Spinal cord (tissue), 10 donors: ENCODE results near the gene LSG1. TPM values are rescaled to one million over a fixed set of nuclear protein-coding genes. Genes with fewer than 3 reads are reported as not detected.

Source experiments
- DNase-seq, 6 donors: peaks; one replicate each; pipeline versions ENCODE4 v3.0.0 to v3.0.0-alpha.2; 2013 to 2015; ENCODE audit warnings: low spot score in 6 of 6, low read depth in 4 of 6
- H3K27ac ChIP-seq: one replicate; pipeline ENCODE4 v1.5.1; 2013; ENCODE audit warnings: low read depth, low read length, control low read depth
- H3K27me3 ChIP-seq: one replicate; pipeline ENCODE4 v1.6.1; 2013; ENCODE audit warnings: low read length; ENCODE audit not compliant: control insufficient read depth, insufficient read depth
- H3K36me3 ChIP-seq: one replicate; pipeline ENCODE4 v1.6.1; 2013; ENCODE audit warnings: low read length; ENCODE audit not compliant: control insufficient read depth, insufficient read depth
- H3K4me1 ChIP-seq: one replicate; pipeline ENCODE4 v1.6.1; 2013; ENCODE audit warnings: low read length; ENCODE audit not compliant: control insufficient read depth, insufficient read depth
- H3K4me3 ChIP-seq: one replicate; pipeline ENCODE4 v1.5.1; 2013; ENCODE audit warnings: low read depth, low read length, control low read depth
- H3K9me3 ChIP-seq: one replicate; pipeline ENCODE4 v1.6.1; 2013; ENCODE audit warnings: low read length; ENCODE audit not compliant: control insufficient read depth, insufficient read depth
- WGBS: methylation state at CpG from one replicate; pipeline ENCODE4 v1.1.5; 2013; ENCODE audit warnings: missing lambda C conversion rate; ENCODE audit not compliant: insufficient coverage; 5-methylcytosine and 5-hydroxymethylcytosine counted together
- long read RNA-seq, 4 donors: transcript quantifications; one replicate each; lab custom pipeline, GENCODE V29; 2026
- polyA plus RNA-seq, 2 donors: library from polyadenylated mRNA; unstranded; fragments of 120-200 nt; gene quantifications; one replicate each; pipeline ENCODE4 v1.2.1, GENCODE V29; 2013; ENCODE audit not compliant: insufficient read length in 2 of 2
- total RNA-seq, 2 donors: library from RNA; depleted of rRNA in 1 of 2; stranded (reverse); fragments of 120-200 nt in 1 of 2; fragments of >200 nt in 1 of 2; gene quantifications; one replicate each; pipeline versions ENCODE4 v1.2.3 to v1.2.4, GENCODE V29; 2013 to 2014
- donor health status: healthy.

LSG1 gene
- total RNA-seq (10 to 100 TPM; 36.5 to 38.6 TPM), polyA plus RNA-seq (10 to 100 TPM; 33.2 to 35.7 TPM)
- long read RNA-seq, donor 1, partial matches to known transcripts: 0 of 4 reads
- long read RNA-seq, donor 1, other reads (novel, unspliced or antisense): 0 of 4 reads
- long read RNA-seq, donor 2, partial matches to known transcripts: 0 of 1 reads
- long read RNA-seq, donor 2, other reads (novel, unspliced or antisense): 0 of 1 reads
- long read RNA-seq, donor 3, partial matches to known transcripts: 0 of 2 reads
- long read RNA-seq, donor 3, other reads (novel, unspliced or antisense): 0 of 2 reads
- long read RNA-seq, donor 4, transcript LSG1-201 (14 exons, 3,572 nt): major isoform, 5 of 13 reads
- long read RNA-seq, donor 4, partial matches to known transcripts: 5 of 13 reads
- long read RNA-seq, donor 4, other reads (novel, unspliced or antisense): 0 of 13 reads

DNA sequence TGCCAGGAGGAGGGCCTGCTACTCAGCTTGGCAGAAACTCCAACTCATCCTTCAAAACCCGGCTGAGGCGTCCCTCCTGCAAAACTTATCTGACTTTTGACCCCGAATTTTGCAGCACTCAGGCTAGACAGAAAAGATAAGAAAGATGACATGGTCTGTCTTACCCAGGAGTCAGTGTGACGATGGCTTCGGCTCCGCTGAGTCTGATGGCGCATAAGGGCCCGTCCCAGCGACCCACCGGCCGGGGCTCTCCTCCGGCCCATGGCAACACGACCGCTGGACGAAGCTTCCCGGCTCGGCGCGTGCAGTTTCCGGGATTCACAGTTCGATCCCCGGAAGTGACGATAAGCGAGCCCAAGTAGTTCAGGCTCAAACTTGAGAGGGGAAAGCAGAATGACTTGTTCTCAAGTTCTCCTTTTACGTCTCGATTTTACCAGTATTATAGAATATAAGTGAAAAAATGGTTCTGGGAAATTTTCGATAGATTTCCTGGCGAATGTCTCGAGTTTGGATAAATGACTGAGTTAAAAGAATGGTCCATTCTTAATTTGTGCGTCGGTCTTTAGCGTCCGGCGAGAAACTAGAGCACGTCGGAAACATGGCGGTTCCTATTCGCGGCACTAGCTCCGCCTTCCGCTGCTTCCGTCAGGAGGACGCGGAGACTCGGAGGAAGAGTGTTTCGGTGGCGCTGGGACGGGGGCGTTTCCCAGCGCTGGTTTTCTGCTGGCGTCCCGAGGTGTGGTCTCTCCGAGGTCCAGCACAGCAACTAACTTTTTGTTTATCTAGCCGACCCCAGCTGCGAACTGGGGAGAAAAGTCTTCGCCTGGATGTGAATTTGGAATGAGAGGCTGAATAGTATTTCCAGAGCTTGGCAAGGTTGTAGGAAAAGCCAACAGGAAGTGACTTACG is at the start of gene LSG1:
LSG1 (minus strand) TSS at position 292 of the 909 bp plus-strand sequence; CDS start at position 263, 29 bp downstream.
- Histone ChIP-seq H3K4me3 (peak within 1 kb of the TSS; percentile 90), H3K27ac (peak within 1 kb of the TSS; percentile 94), H3K27me3 (peaks cover 2% of the 10 kb centered on the region), H3K36me3 (peaks cover 8% of the 10 kb centered on the region), H3K4me1 (peaks cover 6% of the 10 kb centered on the region), H3K9me3 (no peaks in the 10 kb centered on the region)
- 0% methylated on average over 50 of the region's 57 CpGs for WGBS
- DNase-seq: peak; percentile 95 to 99 (median 97)

DNA sequence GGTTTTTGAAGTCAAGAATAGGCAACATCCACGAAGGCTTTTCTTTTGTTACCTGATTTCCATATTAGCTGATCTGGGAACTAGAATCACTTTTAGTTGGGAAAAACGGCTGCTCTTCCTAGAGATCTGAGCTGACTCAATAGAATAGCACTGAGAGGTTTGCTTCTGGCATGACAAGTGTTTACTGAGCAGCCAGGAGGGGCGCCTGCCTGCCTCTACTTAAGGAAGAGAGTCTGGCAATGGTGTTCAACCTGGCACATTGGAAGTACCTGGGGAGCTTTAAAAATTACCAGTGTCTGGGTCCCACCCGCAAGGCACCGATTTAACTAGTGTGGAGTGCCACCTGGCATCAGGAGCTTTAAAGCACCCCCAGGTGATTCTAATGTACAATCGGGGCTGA is 48.1 kb upstream of the LSG1 start:
- H3K9me3 ChIP-seq: no peaks in the 10 kb centered on the region
- no peak for DNase-seq
- WGBS: 89% methylated on average over 4 of the region's 6 CpGs
- no peaks in the 10 kb centered on the region for H3K27me3 ChIP-seq
- H3K4me1 ChIP-seq: no peaks in the 10 kb centered on the region
- no peak overlapping the region for H3K4me3 ChIP-seq
- no peaks in the 10 kb centered on the region for H3K36me3 ChIP-seq
- H3K27ac ChIP-seq: no peak overlapping the region

DNA sequence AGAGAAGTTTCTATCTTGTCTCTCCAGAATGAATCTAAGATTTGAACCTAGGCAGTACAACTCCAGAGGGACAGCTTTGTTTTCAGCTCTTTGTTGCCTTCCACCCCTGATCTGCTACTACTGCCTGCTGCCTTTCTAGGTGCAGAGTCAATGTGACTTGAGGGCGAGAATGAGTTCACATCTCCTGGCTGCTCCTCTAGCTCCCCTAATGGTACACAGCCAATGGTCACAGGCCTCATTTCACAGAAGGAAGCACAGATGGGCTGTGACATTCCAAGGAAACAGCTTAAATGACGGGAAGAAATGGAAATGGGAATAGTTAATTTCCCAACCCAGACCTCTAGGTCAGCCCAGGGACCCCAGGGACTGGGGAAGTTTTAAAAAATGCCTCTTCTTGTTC is 46.1 kb upstream of the LSG1 start:
- H3K4me3 ChIP-seq: no peak overlapping the region
- no peaks in the 10 kb centered on the region for H3K36me3 ChIP-seq
- H3K27ac ChIP-seq: no peak overlapping the region
- DNase-seq: no peak
- no peaks in the 10 kb centered on the region for H3K27me3 ChIP-seq
- H3K9me3 ChIP-seq: no peaks in the 10 kb centered on the region
- 100% methylated on average over 1 of the region's 2 CpGs for WGBS
- H3K4me1 ChIP-seq: no peaks in the 10 kb centered on the region

DNA sequence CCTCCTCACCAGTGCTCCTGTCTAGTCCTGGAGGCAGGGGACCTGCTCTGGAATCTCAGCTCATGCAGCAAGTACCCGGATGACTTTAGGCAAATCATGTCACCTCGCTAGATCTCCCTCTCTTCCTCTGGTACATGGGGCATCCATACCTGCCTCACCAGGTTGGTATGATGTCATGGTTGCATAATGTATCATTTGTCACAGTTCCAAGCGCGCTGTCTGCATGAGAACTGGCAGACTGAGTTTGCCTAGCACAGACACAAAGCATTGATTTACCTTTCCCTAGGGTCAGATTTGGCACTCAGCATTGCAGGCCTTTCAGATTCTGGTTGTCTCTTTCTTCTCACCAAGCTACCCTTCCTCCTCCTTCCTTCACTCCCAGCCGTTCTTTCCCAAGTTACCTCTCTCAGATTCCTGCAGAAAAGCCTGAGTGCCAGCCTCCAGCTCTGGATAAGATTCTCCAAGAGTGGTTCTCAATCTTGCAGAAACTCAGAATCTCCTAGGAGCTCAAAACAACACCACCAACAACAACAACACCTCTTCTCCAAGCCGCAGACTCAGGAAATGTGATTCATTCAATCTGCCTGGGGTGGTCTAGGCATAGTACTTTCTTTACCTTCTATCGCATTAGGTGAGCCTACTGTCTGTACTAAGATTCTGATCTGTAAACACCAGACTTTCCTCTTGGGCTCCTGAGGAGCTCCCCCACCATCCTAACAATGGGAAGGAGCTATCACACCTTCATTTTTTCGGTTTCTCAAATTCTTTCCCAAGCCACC is 43.2 kb upstream of the LSG1 start:
- peak in 1 of 6 donors; percentile 45 for DNase-seq
- Histone ChIP-seq H3K27me3 (no peaks in the 10 kb centered on the region), H3K36me3 (no peaks in the 10 kb centered on the region), H3K4me3 (no peak overlapping the region), H3K9me3 (no peaks in the 10 kb centered on the region), H3K27ac (no peak overlapping the region), H3K4me1 (no peaks in the 10 kb centered on the region)
- WGBS: 86% methylated on average over 6 of the region's 8 CpGs

DNA sequence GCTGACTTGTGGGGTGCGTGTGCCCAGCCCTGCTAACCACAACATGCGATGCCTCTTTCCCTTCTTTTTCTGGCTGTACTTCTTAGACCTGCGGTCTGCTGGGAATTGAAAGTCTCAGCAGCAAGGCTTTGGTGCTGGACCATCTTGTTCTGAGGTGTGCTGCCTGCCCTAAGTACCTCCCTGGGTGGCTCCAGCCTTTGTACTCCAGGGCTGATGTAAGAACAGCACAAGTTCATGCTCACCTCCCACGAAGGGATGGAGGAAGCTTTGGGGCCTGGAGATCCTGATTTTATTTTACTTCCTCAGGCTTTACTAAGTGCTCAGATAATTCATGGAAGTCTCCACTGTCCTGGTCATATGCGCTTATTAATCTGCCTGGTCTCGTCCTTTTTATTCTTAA is 42.6 kb upstream of the LSG1 start:
- Histone ChIP-seq H3K9me3 (no peaks in the 10 kb centered on the region), H3K27me3 (no peaks in the 10 kb centered on the region), H3K4me1 (no peaks in the 10 kb centered on the region), H3K36me3 (no peaks in the 10 kb centered on the region), H3K27ac (no peak overlapping the region), H3K4me3 (no peak overlapping the region)
- no peak for DNase-seq
- WGBS: 81% methylated on average over 6 of the region's 6 CpGs

DNA sequence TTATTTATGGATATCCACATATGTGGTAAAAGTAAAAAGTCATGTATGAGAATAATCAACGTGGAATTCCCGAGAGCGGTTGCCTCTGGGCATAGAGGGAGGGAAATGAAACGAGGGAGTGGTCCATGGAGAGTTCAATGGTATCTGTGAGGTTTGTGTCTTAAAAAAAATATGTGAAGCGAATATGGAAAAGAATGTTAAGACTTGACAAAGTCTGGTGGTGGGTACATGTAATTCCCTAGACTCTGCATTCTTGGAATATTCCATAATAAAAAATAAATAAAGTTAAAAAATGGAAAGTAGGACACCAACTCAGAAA is 42.1 kb upstream of the LSG1 start:
- H3K27ac ChIP-seq: no peak overlapping the region
- H3K4me3 ChIP-seq: no peak overlapping the region
- no peaks in the 10 kb centered on the region for H3K36me3 ChIP-seq
- no peak for DNase-seq
- no peaks in the 10 kb centered on the region for H3K27me3 ChIP-seq
- H3K4me1 ChIP-seq: no peaks in the 10 kb centered on the region
- 79% methylated on average over 4 of the region's 5 CpGs for WGBS
- no peaks in the 10 kb centered on the region for H3K9me3 ChIP-seq

DNA sequence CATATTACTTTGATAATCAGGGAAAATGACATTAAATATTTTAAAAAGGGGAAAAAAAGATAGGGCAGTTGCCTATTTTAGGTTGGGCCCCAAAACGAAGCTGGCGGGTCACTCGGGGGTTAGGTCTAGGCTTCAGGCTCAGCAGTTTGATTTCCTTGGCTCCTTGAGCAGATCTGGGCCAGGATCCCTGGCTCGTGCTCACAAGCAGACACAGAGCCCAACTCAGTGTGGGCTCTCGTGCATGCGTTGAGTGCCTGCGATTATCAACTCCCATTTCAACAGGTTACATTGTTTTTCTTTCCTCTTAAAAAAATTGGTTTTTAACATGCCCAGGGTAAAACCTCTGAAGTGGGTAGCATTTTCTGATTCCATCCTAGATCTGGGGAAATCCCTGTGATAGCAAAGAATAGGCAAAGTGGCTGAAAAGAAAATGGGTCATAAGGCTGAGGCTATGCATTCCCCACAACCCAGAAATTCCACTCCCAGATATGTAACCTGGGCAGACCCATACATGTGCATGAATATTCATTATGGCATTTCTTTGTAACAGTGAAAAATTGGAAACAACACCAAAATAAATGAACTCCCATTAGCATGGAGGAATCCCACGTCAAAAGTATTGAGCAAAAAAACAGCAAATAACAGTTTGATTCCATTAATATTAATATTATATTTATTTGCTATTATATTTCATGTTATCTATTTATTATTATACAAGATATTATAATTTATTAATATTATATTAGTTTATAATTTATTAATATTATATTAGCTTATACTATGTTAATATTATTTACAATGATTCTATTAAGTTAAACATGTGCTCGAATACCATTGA is 41.5 kb upstream of the LSG1 start:
- no peak for DNase-seq
- 81% methylated on average over 4 of the region's 9 CpGs for WGBS
- no peaks in the 10 kb centered on the region for H3K4me1 ChIP-seq
- H3K9me3 ChIP-seq: no peaks in the 10 kb centered on the region
- no peak overlapping the region for H3K27ac ChIP-seq
- no peak overlapping the region for H3K4me3 ChIP-seq
- H3K36me3 ChIP-seq: no peaks in the 10 kb centered on the region
- no peaks in the 10 kb centered on the region for H3K27me3 ChIP-seq

DNA sequence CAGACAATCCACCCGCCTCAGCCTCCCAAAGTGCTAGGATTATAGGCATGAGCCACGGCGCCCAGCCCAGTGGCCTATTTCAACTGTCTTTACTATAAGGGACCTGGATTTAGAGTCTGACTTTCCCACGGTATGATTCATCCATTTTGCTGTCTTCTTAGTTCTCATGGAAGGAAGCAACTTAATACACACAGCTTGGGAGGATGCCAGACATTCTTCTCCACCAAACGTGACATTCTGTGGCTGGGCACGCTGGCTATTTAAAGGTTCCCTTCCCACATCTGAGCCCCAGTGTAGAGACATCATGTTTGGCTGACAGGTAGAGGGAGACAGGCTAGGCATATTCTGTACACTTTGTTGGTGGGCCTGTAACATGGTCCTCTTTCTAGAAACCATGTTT is 39.9 kb upstream of the LSG1 start:
- H3K4me1 ChIP-seq: no peaks in the 10 kb centered on the region
- no peaks in the 10 kb centered on the region for H3K9me3 ChIP-seq
- H3K27ac ChIP-seq: no peak overlapping the region
- no peak overlapping the region for H3K4me3 ChIP-seq
- no peaks in the 10 kb centered on the region for H3K27me3 ChIP-seq
- WGBS: 53% methylated on average over 2 of the region's 6 CpGs
- H3K36me3 ChIP-seq: no peaks in the 10 kb centered on the region
- peak in 1 of 6 donors; percentile 25 for DNase-seq

DNA sequence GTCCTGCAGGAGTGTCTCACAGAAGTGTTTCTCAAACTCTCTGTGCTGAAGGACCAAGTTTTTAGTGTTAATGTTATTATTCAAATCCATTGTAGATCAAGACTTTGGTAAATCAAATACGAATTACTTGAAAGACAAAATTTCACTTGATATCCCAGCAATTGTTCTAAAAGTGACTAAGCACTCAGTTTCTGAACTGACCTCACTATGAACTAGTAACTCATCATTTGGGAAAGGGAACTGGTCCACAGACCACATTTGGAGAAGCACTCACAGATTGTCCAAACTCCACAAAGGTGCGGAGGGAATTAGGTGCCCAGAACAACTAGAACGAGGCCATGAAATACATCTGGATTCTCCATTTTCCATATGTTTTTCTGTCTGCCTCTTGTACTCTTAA is 39.3 kb upstream of the LSG1 start:
- DNase-seq: no peak
- Histone ChIP-seq H3K4me1 (no peaks in the 10 kb centered on the region), H3K4me3 (no peak overlapping the region), H3K27ac (no peak overlapping the region), H3K27me3 (no peaks in the 10 kb centered on the region), H3K9me3 (no peaks in the 10 kb centered on the region), H3K36me3 (no peaks in the 10 kb centered on the region)
- WGBS: 89% methylated on average over 3 of the region's 3 CpGs
